Hematopoietic multipotent progenitor cell (in vitro differentiated cells): ENCODE data around the gene EAF1. TPM values are rescaled to one million over a fixed set of nuclear protein-coding genes. Genes with fewer than 3 reads are reported as not detected.
"Not testable (repeated sequence)": the region's sequence is repeated elsewhere in the genome, so short reads cannot be mapped to it uniquely, and the experiment has no call there.

ENCODE experiments used
- DNase-seq, 3 donors: peaks; one replicate each; pipeline ENCODE4 v3.0.0-alpha.2; 2011 to 2015; ENCODE audit warnings: low read depth in 2 of 3, low spot score in 2 of 3
- small RNA-seq: library from RNA; depleted of rRNA; stranded (forward); fragments of <200 nt; gene quantifications from one replicate; pipeline ENCODE3, GENCODE V24; 2012
- total RNA-seq: library from RNA; depleted of rRNA; stranded (reverse); fragments of >200 nt; gene quantifications from one replicate; pipeline ENCODE4 v1.2.3, GENCODE V29; 2012

EAF1 gene
- total RNA-seq, 1 donor, result 27.5 TPM

DNA sequence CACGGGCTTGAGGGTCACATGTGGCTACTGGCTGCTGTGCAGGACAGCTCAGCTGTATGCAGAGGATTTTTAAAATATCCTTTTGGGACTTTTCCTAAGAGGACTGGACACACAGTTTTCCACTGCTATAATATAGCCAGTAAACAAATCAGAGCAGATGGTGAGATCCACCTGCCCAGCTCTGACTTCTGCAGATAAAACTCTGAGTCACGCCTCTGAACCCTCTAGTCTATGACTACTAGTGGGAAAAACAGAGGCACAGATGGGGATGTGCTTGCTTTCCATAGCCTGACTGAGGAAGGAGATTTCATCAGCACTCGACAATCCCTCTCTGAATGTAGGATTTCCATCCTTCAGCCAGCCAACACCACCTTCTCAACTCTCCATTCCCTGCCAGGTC, 49.0 kb downstream of the EAF1 start:
- no peak for DNase-seq

DNA sequence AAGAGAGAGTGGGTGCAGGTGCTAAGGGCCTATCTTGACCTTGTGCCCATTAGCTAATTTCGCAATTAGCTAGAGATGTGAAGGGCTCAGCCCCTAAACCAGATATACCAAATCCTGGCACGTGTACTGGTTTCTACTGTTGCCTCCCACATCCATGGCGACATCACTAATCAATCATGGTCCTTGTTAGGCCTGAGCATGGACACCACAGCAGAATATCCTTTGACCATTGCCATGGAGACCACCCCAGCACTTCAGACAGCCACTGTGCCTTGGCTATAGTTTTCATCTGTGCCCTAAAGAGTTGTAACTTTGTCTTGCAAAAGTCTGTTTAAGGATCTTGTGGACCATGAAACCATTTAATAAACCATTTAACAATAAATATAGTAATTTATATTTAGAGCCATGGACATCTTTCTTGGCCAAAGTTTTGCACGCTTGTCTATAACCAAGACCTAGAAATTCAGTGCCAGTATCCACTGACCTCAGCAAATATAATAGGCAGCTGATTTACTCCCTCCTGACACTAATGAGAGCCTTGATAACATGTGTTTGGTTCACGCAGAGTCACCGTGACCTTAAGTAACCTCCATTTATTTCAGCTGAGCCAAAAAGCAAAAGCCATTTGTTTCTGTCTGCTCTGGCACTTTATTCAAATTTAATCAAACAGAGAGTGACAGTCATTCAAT, 50.7 kb downstream of the EAF1 start:
- DNase-seq, result no peak

DNA sequence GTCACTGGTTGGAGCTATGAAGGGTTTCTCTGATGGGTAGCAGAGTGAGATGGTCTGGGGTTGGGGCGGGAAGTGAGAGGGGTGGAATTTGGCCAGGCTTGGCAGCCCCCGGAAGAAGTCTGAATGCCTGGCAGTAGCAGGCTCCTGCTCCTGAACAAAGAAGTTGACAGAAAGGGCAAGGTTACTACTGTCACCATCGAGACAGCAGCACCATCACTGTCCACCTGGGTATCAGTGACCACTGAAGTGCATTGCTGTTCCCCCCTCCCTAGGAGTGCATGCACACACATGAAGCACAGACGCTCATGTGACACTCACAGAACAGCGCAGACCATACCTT, 51.2 kb downstream of the EAF1 start:
- DNase-seq, result no peak

DNA sequence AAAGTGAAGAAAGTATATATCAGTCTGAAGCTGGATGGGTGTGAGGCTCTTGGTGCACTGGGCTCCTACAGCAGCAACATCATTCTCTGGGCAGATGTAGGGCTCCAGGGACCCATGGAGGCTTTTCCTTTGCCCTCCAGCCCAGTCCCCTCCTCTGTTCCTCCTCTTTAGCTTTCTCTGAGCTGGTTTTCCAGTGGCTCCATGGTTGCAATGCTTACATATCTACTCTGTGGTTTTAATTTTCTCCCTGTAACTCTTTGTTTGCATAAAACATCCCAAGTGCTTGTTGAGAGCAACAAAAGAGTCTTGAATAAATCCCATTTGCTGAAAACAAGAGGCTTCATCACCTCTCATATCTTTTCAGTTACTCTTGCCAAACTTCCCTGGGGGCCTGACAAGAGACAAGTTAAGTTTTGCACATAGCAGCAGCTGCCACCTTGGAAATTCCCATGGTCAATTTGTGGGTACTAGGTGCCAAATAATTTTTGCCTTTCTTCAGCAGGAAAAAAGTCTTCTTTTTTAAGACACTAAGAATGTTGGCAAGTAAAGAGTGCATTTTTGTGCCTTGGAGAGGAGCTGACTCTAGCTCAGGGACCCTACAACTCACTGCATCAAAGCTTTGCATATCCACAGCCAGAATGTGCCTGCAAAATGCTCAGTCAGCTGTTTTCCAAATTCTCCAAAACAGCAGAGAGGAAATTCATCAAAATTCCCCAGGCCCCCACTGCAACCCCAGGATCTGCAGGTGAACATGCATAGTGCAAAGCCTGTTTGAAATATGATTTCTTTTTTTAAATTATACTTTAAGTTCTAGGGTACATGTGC, 52.2 kb downstream of the EAF1 start:
- no peak for DNase-seq

DNA sequence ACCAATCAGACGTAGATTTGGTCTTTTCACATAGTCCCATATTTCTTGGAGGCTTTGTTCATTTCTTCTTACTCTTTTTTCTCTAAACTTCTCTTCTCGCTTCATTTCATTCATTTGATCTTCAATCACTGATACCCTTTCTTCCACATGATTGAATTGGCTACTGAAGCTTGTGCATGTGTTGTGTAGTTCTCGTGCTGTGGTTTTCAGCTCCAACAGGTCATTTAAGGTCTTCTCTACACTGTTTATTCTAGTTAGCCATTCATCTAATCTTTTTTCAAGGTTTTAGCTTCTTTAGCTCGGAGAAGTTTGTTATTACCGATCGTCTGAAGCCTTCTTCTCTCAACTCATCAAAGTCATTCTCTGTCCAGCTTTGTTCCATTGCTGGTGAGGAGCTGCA, 57.2 kb downstream of the EAF1 start:
- not testable (repeated sequence) for DNase-seq

DNA sequence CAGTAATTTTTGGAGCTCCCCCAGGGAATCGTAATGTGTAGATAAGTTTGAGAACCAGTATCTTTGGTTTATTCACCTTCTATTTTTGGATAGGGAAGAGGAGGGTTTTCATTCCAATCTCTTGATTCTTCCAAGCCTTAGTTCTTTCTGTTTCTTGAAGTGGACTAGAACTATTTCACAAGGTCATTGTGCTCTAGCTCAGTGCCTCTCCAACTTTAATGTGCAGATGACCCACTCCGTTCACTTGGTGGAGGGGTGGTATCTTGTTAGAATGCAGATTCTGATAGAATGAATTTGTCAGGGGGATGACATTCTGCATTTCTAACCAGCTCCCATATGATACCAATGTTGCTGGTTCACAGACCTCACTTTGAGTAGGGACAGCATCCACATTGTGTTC, 58.6 kb downstream of the EAF1 start:
- DNase-seq, result no peak

DNA sequence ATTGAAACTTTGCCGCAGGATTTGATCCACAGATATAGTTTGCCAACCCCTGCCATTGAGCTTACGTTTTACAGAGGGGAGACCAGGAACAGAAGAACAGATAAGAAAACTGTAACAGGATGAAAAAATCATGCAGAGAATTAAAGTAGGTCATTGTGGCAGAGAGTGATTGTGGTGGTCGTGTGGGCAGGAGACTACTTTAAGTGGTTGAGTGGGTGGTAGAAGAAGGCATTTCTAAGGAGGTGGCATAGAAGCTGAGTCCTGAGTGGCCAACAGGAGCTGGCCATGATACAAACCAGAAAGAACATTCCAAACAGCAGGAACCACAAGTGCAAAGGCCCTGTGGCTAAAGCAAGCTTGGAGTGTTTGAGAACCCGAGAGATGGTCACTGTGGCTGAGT, 59.6 kb downstream of the EAF1 start:
- DNase-seq, result no peak

DNA sequence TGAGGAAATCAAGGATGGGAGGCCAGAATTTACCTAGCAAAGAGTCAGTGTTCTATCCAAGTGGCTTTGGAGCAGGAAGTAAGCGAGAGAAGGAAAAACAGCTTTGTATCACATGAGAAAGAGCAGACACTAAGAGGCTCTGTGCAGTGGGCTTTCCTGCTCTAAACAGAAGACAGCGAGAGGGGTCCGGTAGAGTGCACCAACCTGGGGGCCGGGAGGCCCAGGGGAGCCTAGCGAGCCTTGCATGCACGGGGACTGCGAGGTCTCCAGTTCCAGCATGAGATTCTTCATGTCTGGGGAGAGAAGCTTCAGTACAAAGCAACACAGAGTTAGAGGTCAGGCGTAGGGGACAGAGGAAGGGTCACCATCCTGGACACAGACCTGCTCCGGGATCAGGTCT, 60.6 kb downstream of the EAF1 start:
- no peak for DNase-seq

DNA sequence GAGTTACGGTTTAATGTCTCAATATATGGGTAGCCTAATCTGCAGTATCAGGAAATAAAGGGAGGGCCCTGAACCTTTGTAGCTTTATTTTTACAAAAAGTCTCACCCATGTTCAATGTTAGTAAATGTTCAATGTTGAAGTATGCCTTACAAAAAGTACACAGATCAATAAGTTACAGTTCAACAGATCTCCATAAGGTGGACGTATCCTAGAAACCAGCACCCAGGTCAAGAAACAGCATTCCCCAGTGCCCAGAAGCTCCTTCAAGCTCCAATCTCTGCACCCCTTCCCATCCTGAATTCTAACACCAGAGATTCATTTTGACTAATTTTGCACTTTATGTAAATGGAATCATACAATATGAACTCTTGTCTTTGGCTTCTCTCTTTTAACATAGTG, 62.8 kb downstream of the EAF1 start:
- DNase-seq, result no peak

DNA sequence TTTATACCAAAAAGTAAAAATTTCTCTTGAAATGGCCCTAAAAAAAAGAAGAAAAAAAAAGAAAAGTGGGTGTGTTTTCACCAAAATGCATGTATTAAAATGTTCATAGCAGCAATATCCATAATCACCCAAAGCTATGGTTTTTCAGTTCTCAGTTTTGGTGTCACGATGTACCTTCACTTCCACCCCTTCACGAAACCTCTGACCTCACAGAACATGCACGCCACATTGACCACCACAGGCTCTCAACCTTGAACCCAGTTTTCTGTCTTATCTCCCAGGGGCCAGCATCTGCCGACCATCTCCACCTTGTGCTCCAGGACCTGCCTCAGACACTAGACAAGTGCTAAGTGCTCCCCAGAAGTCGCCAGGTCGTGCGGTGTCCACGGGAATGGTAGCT, 63.7 kb downstream of the EAF1 start:
- no peak for DNase-seq

Small RNA genes within 50 kb of the gene (small RNA-seq; reads per million reads assigned to genes)
- gene RNU6-1024P, result not detected

Other genes starting within 250 kb of the EAF1 start
- gene CAPN7, start 221.4 kb upstream of the EAF1 start, total RNA-seq, result 25.6 TPM
- gene SH3BP5, start 95.0 kb upstream of the EAF1 start, total RNA-seq, result 4.6 TPM
- gene METTL6, start 54 bp upstream of the EAF1 start, total RNA-seq, result 15.6 TPM
- gene COLQ, start 94.1 kb downstream of the EAF1 start, total RNA-seq, result 0.81 TPM
- 48.7 TPM for gene HACL1, start 174.0 kb downstream of the EAF1 start, total RNA-seq
- 18.3 TPM for gene BTD, start 174.1 kb downstream of the EAF1 start, total RNA-seq